ENCODE data around the gene MTHFSD. TPM values are rescaled to one million over a fixed set of nuclear protein-coding genes. Genes with fewer than 3 reads are reported as not detected.

Gene MTHFSD
- total RNA-seq, 1 experiment from 2014 or later: 40.8 TPM

- no peak for DNase-seq
- Histone ChIP-seq H3K4me3 (no peak overlapping the region), H3K36me3 (peaks cover 98% of the 10 kb centered on the region), H3K27me3 (no peaks in the 10 kb centered on the region), H3K9me3 (no peaks in the 10 kb centered on the region)
These were observed 8.9 kb downstream of the MTHFSD start for GRCh38 chr16:86545954-86546637.

DNA sequence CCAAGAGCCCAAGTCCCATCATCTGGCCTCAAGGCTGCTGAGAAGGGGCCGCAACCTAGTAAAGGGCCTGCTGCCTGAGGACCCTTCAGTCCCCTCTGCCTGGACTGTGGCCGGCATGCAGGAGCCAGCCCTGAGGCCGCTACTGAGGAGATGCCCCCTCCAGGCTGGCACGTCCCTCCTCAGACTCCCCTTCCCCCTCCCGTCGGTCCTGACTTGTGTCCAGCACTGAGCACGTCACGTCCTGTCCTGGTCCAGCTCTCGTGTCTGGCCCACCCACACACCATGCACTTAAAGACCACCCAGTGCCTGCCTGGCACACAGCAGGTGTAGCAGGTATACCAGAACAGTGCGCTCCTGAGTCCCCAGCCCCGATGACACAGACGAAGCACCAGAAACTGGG, 9.6 kb downstream of the MTHFSD start:
- no peak for DNase-seq
- no peaks in the 10 kb centered on the region for H3K27me3 ChIP-seq
- H3K9me3 ChIP-seq: no peaks in the 10 kb centered on the region
- H3K4me3 ChIP-seq: no peak overlapping the region
- peaks cover 98% of the 10 kb centered on the region for H3K36me3 ChIP-seq

GRCh38 chr16:86542756-86543750, 12.0 kb downstream of the MTHFSD start:
- Histone ChIP-seq H3K27me3 (no peaks in the 10 kb centered on the region), H3K9me3 (no peaks in the 10 kb centered on the region), H3K4me3 (no peak overlapping the region), H3K36me3 (peaks cover 100% of the 10 kb centered on the region)
- DNase-seq: no peak

DNA sequence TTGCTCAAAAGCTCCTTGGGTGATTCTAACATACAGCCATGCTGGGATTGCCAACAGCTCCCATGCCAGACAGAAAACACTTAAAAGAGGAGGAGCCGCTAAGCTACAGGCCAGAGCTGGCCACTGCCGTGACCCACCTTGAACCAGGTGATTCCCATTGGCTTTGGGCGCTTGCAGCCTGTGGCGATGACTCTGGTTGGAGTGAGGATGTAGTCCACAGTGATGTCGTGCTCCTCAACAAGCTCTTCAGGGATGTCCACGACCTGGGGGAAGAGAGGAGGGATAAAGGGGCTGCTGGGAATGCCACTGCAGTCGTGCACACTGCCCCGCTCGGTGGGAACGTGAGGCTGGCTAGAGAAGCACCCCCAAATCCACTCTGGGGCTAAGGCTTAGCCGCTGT, 13.5 kb downstream of the MTHFSD start:
- no peak overlapping the region for H3K4me3 ChIP-seq
- no peak for DNase-seq
- H3K9me3 ChIP-seq: no peaks in the 10 kb centered on the region
- H3K27me3 ChIP-seq: no peaks in the 10 kb centered on the region
- peaks cover 100% of the 10 kb centered on the region for H3K36me3 ChIP-seq

- Histone ChIP-seq H3K27me3 (no peaks in the 10 kb centered on the region), H3K36me3 (peaks cover 100% of the 10 kb centered on the region), H3K4me3 (no peak overlapping the region), H3K9me3 (no peaks in the 10 kb centered on the region)
- DNase-seq: no peak
These were observed 14.1 kb downstream of the MTHFSD start for GRCh38 chr16:86540894-86541293.

DNA sequence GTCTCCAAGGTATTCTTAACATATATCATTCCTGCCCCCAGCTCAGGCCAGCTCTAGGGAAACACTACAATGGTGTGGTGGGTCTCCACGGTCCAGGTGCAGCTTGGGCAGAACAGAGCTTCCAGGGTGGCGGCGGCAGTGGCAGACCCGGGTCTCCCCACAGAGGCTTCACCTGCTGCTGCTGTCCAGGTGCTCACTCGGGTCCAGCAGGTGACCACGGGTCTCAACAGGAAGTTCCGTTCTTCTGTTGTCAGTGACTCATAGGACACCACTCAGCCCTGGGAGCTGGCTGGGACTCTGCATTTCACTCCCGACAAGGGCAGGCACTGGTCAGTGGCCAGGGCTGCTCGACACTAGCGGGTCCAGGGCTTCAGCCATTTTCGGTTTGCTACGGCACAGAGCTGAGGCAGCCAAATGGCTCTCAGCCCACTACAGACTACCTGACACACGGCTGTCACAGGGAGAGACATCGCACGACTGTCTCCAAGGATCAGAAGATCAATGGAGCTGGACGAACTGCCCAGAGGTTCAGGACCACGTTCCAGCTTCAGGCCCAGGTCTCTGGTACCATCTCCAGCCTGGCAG, 16.7 kb downstream of the MTHFSD start:
- no peak for DNase-seq
- Histone ChIP-seq H3K4me3 (no peak overlapping the region), H3K36me3 (peaks cover 87% of the 10 kb centered on the region), H3K27me3 (no peaks in the 10 kb centered on the region), H3K9me3 (no peaks in the 10 kb centered on the region)

GRCh38 chr16:86537486-86537885, 17.5 kb downstream of the MTHFSD start:
- no peaks in the 10 kb centered on the region for H3K9me3 ChIP-seq
- no peak overlapping the region for H3K4me3 ChIP-seq
- no peaks in the 10 kb centered on the region for H3K27me3 ChIP-seq
- H3K36me3 ChIP-seq: peaks cover 87% of the 10 kb centered on the region
- no peak for DNase-seq

GRCh38 chr16:86536621-86537020, 18.4 kb downstream of the MTHFSD start:
- H3K9me3 ChIP-seq: no peaks in the 10 kb centered on the region
- DNase-seq: no peak
- H3K4me3 ChIP-seq: no peak overlapping the region
- peaks cover 83% of the 10 kb centered on the region for H3K36me3 ChIP-seq
- no peaks in the 10 kb centered on the region for H3K27me3 ChIP-seq

DNA sequence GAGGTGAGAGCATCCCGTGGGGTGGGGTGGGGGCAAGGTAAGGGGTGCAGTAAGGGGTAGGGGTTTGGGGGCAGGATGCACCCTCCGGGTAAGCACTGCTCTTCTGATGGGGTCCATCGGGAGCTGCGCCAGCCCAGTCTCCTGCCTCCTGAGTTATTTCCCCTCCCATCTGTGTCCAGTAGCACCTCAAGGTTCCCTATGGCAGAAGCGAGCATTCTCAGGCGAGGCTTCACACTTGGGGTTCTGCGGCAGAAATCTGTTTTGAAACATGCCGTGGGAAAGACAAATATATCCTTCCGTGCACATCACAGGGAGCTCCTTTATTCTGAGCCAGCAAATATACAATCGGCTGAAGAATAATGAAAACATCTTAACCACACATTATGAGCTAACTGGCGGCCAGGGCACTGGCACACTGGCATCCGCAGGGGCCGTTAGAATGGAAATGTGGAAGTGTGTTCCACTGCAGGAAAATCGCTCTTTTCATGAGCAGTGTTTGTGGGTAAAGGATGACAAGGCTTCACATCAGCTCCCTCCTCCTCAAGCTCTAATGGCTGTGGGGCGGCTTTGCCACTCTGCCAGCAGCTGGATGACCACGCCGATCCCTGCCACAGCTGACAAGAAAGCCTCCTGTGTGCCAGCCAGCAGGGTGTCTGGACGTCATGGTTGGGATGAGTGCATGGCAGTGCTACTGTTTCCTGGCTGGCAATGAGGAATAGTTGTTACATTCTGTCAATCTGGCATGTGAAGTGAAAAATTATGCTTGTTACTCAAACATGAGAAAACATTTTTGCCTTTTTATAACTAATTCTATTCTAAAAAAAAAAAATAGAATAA, 20.0 kb downstream of the MTHFSD start:
- Histone ChIP-seq H3K9me3 (no peaks in the 10 kb centered on the region), H3K27me3 (no peaks in the 10 kb centered on the region), H3K4me3 (no peak overlapping the region), H3K36me3 (peaks cover 81% of the 10 kb centered on the region)
- DNase-seq: peak; percentile 100

- no peak for DNase-seq
- no peak overlapping the region for H3K4me3 ChIP-seq
- H3K36me3 ChIP-seq: peaks cover 81% of the 10 kb centered on the region
- H3K27me3 ChIP-seq: no peaks in the 10 kb centered on the region
- H3K9me3 ChIP-seq: no peaks in the 10 kb centered on the region; the same call in 1 of the 2 replicates
These were observed 21.2 kb downstream of the MTHFSD start for GRCh38 chr16:86533767-86534351.

DNA sequence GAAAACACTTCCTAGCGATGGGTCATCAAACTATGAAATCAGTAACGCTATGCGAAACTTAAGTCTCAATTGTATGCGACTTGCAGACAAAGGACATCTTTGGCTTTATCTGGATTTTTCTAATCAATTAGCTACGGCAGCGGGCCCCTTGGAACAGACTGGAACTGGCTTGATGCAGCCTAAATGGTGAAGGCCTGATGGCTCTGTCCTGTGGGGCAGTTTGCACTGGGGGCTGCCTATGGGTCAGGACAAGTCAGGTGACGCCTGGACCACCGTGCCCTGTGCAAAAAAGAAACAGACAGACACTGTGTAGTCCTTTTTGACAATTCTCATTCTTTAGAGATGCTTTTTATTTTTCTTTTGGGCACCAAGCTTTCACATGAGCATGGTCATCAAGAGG, 22.0 kb downstream of the MTHFSD start:
- no peak overlapping the region for H3K4me3 ChIP-seq
- no peaks in the 10 kb centered on the region; the same call in 1 of the 2 replicates for H3K9me3 ChIP-seq
- peaks cover 81% of the 10 kb centered on the region for H3K36me3 ChIP-seq
- no peaks in the 10 kb centered on the region for H3K27me3 ChIP-seq
- no peak for DNase-seq

DNA sequence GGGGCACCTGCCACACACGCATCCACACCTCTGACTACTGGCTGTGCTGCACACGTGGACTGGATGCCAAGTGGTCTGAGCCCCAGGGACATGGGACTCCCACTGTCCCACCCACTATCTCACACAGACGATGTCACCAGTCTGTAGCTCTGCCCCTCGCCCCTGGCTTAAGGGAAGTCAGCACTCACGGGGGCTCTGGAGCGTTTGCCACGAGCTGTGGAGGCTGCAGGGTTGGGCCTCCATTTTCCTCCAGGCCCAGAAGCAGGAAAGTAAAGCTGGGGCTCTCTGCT, 22.6 kb downstream of the MTHFSD start:
- no peaks in the 10 kb centered on the region for H3K27me3 ChIP-seq
- no peak for DNase-seq
- H3K36me3 ChIP-seq: peaks cover 78% of the 10 kb centered on the region
- no peaks in the 10 kb centered on the region; the same call in 1 of the 2 replicates for H3K9me3 ChIP-seq
- H3K4me3 ChIP-seq: no peak overlapping the region

- no peak overlapping the region for H3K4me3 ChIP-seq
- peaks cover 76% of the 10 kb centered on the region for H3K36me3 ChIP-seq
- no peaks in the 10 kb centered on the region for H3K27me3 ChIP-seq
- H3K9me3 ChIP-seq: no peaks in the 10 kb centered on the region; the same call in 1 of the 2 replicates
- DNase-seq: no peak
These were observed 23.2 kb downstream of the MTHFSD start for GRCh38 chr16:86531641-86532525.

- Histone ChIP-seq H3K27me3 (no peaks in the 10 kb centered on the region), H3K36me3 (peaks cover 69% of the 10 kb centered on the region), H3K9me3 (no peaks in the 10 kb centered on the region; the same call in 1 of the 2 replicates), H3K4me3 (no peak overlapping the region)
- DNase-seq: no peak
These were observed 23.9 kb downstream of the MTHFSD start for GRCh38 chr16:86531191-86531545.
